Ovary (tissue), 3 donors: ENCODE data around the gene SAE1.

Experiments used
- POLR2A ChIP-seq: fragments of 450-650 bp; IDR thresholded peaks from one replicate; pipeline ENCODE4 v1.6.1; 2017; ENCODE audit warnings: antibody characterized with exemption, mild to moderate bottlenecking, moderate library complexity
- TF ChIP-seq, protein P1 (sequence below), 3 donors: fragments of 450-650 bp in 2 of 3; fragments of 200-600 bp in 1 of 3; IDR thresholded peaks; one replicate each; pipeline versions ENCODE4 v1.5.1 to v1.8.0; 2016 to 2022; ENCODE audit warnings: antibody characterized with exemption in 3 of 3, mild to moderate bottlenecking in 1 of 3
- donor health status: DM: no; HTN: no; CAD: no.

DNA sequence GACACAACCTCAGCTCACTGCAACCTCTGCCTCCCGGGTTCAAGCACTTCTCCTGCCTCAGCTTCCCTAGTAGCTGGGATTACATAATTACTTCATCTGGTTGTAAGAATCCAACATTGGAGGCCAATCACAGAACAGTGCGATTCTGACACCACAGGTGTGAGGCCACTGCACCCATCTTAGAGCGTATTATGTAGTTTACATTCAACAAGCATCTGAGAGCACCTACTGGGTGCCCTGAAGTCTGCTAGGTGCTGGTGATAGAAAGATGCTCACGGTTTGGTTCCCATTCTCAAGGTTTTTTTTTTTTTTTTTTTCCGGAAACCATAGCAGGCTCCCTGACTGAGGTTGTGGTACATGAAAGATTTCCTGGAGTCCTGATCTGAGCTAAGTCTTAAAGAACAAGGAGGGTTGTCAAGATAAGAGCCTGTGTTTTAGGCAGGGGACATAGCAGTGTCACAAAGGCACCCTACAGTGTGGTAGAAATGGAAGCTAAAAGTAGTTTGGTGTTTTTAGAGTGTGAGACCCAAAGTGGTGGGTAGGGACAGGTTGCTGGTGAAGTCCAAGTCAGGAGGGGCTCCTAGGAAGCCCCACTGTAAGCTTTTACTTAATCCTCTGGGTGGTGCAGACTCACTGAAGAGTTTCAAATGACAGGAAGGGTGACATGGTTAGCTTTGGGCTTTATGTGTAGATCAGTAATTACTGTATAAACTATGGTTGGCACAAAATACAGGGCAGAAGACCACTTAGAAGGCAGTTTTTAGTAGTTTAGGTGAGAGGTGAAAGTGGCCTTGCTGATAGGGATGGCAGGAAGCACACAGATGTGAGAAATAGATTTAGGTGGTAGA is 15.2 kb downstream of the SAE1 start:
- no peak for TF ChIP-seq POLR2A
- TF ChIP-seq, protein P1, sequence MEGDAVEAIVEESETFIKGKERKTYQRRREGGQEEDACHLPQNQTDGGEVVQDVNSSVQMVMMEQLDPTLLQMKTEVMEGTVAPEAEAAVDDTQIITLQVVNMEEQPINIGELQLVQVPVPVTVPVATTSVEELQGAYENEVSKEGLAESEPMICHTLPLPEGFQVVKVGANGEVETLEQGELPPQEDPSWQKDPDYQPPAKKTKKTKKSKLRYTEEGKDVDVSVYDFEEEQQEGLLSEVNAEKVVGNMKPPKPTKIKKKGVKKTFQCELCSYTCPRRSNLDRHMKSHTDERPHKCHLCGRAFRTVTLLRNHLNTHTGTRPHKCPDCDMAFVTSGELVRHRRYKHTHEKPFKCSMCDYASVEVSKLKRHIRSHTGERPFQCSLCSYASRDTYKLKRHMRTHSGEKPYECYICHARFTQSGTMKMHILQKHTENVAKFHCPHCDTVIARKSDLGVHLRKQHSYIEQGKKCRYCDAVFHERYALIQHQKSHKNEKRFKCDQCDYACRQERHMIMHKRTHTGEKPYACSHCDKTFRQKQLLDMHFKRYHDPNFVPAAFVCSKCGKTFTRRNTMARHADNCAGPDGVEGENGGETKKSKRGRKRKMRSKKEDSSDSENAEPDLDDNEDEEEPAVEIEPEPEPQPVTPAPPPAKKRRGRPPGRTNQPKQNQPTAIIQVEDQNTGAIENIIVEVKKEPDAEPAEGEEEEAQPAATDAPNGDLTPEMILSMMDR (IDR thresholded peaks at IDR 0.05), result no peak
